ENCODE results near the gene CDK6.

CDK6 gene

DNA sequence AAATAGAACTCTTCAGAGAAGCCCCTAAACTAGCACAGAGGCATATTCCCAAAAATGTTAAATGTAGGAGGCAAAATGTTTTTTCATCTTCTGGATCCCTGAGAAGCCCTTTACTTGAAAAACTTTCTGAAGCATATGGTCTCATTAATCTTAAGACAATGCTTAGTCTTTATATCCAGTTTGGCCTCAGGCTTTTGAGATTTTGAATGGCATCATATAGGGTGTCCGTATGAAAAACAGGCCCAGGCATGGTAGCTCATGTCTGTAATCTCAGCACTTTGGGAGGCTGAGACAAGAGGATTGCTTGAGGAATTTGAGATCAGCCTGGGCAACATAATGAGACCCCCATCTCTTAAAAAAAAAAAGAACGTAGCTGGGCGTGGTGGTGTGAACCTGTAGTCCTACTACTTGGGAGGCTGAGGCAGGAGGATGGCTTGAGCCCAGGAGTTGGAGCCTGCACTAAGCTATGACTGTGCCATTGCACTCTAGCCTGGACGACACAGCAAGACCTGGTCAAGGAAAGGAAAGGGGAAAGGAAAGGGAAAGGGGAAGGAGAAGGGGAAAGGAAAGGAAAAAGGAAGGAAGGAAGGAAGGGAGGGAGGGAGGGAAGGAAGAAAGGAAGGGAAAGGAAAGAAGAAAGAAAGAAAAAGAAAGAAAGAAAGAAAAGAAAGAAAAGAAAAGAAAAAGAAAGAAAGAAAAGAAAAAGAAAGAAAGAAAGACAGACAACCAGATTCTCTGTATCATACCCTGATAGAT is 119.4 kb downstream of the CDK6 start:
- ChIA-PET POLR2A (no interaction called here), CTCF (no interaction called here)
- DNase-seq (ENCODE audit: extremely low spot score): no peak
- no peak for TF ChIP-seq ELF4 (IDR thresholded peaks at IDR 0.05)
- TF ChIP-seq ZNF384 (IDR thresholded peaks at IDR 0.05): no peak
- no peak for TF ChIP-seq NFRKB (IDR thresholded peaks at IDR 0.05)
- TF ChIP-seq LEF1 (IDR thresholded peaks at IDR 0.05; ENCODE audit: borderline replicate concordance): no peak
- TF ChIP-seq BHLHE40 (IDR thresholded peaks at IDR 0.05; ENCODE audit: borderline replicate concordance): no peak
- no peak for TF ChIP-seq CTBP1 (IDR thresholded peaks at IDR 0.05; ENCODE audit: borderline replicate concordance)
- no peak for TF ChIP-seq FOXM1 (IDR thresholded peaks at IDR 0.05; ENCODE audit: borderline replicate concordance)
- TF ChIP-seq, protein P1, sequence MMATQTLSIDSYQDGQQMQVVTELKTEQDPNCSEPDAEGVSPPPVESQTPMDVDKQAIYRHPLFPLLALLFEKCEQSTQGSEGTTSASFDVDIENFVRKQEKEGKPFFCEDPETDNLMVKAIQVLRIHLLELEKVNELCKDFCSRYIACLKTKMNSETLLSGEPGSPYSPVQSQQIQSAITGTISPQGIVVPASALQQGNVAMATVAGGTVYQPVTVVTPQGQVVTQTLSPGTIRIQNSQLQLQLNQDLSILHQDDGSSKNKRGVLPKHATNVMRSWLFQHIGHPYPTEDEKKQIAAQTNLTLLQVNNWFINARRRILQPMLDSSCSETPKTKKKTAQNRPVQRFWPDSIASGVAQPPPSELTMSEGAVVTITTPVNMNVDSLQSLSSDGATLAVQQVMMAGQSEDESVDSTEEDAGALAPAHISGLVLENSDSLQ (IDR thresholded peaks at IDR 0.05): no peak
- TF ChIP-seq L3MBTL2 (conservative IDR thresholded peaks at IDR 0.05): no peak
- TF ChIP-seq ARNT (IDR thresholded peaks at IDR 0.05): no peak

DNA sequence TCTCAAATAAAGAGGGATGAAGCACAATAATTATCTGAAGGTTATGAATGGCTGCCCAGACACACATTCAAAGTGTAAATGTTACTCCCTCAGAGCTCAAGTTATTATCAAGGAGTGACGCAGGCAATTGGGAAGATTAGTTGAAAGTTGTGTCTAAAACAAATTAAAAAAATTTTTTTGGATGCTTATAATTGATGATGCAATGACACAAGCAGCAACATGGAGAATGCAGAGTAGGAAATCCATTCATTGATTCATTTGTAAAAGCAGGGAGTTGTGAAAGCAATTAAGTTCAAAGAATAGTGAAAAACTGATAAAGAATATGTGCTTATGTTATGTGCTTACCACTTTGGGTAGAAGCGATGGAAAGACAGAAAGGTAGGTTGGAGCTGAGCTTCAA is 120.4 kb downstream of the CDK6 start:
- CTCF ChIA-PET: no interaction called here
- no peak for TF ChIP-seq SUZ12 (IDR thresholded peaks at IDR 0.05)
- no peak for TF ChIP-seq HDGF (IDR thresholded peaks at IDR 0.05; ENCODE audit: borderline replicate concordance)
- TF ChIP-seq FOXM1 (IDR thresholded peaks at IDR 0.05; ENCODE audit: borderline replicate concordance): no peak
- TF ChIP-seq SP1 (IDR thresholded peaks at IDR 0.05): no peak
- no peak for TF ChIP-seq CTBP1 (IDR thresholded peaks at IDR 0.05; ENCODE audit: borderline replicate concordance)
- TF ChIP-seq FOXK2 (IDR thresholded peaks at IDR 0.05): no peak
- no peak for TF ChIP-seq ARNT (IDR thresholded peaks at IDR 0.05)
- TF ChIP-seq NFRKB (IDR thresholded peaks at IDR 0.05): no peak
- TF ChIP-seq ELF4 (IDR thresholded peaks at IDR 0.05): no peak
- no peak for TF ChIP-seq LEF1 (IDR thresholded peaks at IDR 0.05; ENCODE audit: borderline replicate concordance)
- TF ChIP-seq TARDBP (IDR thresholded peaks at IDR 0.05): no peak
- TF ChIP-seq, protein P1 (IDR thresholded peaks at IDR 0.05): no peak
- TF ChIP-seq L3MBTL2 (conservative IDR thresholded peaks at IDR 0.05): no peak
- TF ChIP-seq BHLHE40 (IDR thresholded peaks at IDR 0.05; ENCODE audit: borderline replicate concordance): no peak
- TF ChIP-seq ZNF384 (IDR thresholded peaks at IDR 0.05): no peak
- no peak for TF ChIP-seq FOXA1 (IDR thresholded peaks at IDR 0.05)
- POLR2A ChIA-PET: no interaction called here
- no peak for DNase-seq (ENCODE audit: extremely low spot score)

DNA sequence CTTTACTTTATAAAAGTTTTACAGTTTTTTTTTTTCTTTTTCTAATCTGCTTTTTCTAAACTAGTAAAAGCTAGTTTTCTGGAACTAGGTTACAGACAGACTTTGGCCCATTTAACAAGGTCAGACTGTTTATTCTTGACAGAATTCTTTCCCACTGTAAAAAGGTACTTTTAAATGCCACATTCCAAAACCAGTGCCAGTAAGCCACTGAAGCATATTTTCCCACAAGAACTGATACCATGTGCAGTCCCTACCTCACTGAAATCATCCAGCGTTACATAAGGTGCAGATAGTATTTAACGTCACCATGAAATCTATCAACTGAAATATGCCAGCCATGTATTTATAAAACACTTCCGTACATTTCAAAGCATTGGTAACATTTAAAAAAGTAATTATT is 121.6 kb downstream of the CDK6 start:
- no peak for DNase-seq (ENCODE audit: extremely low spot score)
- POLR2A ChIA-PET: no interaction called here
- no peak for TF ChIP-seq ZNF384 (IDR thresholded peaks at IDR 0.05)
- no peak for TF ChIP-seq L3MBTL2 (conservative IDR thresholded peaks at IDR 0.05)
- no peak for TF ChIP-seq LEF1 (IDR thresholded peaks at IDR 0.05; ENCODE audit: borderline replicate concordance)
- no peak for TF ChIP-seq HDGF (IDR thresholded peaks at IDR 0.05; ENCODE audit: borderline replicate concordance)
- TF ChIP-seq FOXM1 (IDR thresholded peaks at IDR 0.05; ENCODE audit: borderline replicate concordance): no peak
- no peak for TF ChIP-seq SP1 (IDR thresholded peaks at IDR 0.05)
- TF ChIP-seq ARNT (IDR thresholded peaks at IDR 0.05): no peak
- no peak for TF ChIP-seq FOXK2 (IDR thresholded peaks at IDR 0.05)
- TF ChIP-seq FOXA1 (IDR thresholded peaks at IDR 0.05): no peak
- no peak for TF ChIP-seq BHLHE40 (IDR thresholded peaks at IDR 0.05; ENCODE audit: borderline replicate concordance)
- TF ChIP-seq, protein P1 (IDR thresholded peaks at IDR 0.05): no peak
- TF ChIP-seq SUZ12 (IDR thresholded peaks at IDR 0.05): no peak
- no peak for TF ChIP-seq NFRKB (IDR thresholded peaks at IDR 0.05)
- TF ChIP-seq ELF4 (IDR thresholded peaks at IDR 0.05): no peak
- TF ChIP-seq CTBP1 (IDR thresholded peaks at IDR 0.05; ENCODE audit: borderline replicate concordance): no peak
- TF ChIP-seq TARDBP (IDR thresholded peaks at IDR 0.05): no peak
- CTCF ChIA-PET: no interaction called here

DNA sequence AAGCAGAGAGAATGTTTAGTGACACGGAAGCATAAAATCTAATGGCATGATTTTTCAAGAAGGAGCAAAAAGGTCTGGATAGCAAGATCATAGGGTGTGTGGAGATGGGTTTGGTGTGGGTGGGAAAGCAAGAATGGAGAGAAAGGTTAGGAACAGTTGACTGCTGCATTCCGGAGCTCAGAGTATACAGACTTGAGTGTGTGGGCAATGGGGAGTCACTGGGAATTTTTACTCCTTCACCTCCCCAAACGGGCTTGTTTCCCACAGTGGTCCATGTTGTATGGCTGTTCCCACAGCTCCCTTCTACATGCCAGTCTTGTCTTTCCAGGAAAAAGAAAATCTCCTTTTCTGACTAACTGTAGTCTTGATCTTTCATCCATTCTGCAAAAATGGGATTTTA is 122.1 kb downstream of the CDK6 start:
- POLR2A ChIA-PET: no interaction called here

DNA sequence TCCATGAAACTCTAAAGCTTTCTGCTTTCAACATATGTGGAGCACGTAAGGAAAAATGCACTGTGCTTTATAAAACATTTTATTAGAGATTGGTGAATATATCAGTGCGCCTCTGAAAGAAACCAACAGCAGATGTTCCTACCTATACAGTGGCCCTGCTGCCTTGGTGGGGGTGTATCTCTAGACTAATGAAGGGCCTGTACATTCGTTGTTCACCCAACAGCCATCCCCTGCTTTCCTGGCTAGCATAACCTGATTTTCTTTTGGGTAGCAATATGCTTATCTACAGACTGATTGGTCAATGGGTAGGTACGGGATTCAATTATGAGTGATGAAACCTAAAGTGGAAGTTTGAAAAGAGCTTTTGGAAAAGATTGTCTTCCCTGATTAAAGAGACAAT is 126.5 kb downstream of the CDK6 start:
- ChIA-PET POLR2A (no interaction called here), CTCF (no interaction called here)
- no peak for DNase-seq (ENCODE audit: extremely low spot score)
- TF ChIP-seq FOXM1 (IDR thresholded peaks at IDR 0.05; ENCODE audit: borderline replicate concordance) (no peak), CTBP1 (IDR thresholded peaks at IDR 0.05; ENCODE audit: borderline replicate concordance) (no peak), HDGF (IDR thresholded peaks at IDR 0.05; ENCODE audit: borderline replicate concordance) (no peak), SP1 (IDR thresholded peaks at IDR 0.05) (no peak), LEF1 (IDR thresholded peaks at IDR 0.05; ENCODE audit: borderline replicate concordance) (no peak), ARNT (IDR thresholded peaks at IDR 0.05) (no peak), SUZ12 (IDR thresholded peaks at IDR 0.05) (no peak), ZNF384 (IDR thresholded peaks at IDR 0.05) (no peak), NFRKB (IDR thresholded peaks at IDR 0.05) (no peak), ELF4 (IDR thresholded peaks at IDR 0.05) (no peak), FOXA1 (IDR thresholded peaks at IDR 0.05) (no peak), L3MBTL2 (conservative IDR thresholded peaks at IDR 0.05) (no peak), TARDBP (IDR thresholded peaks at IDR 0.05) (no peak)
- TF ChIP-seq, protein P1 (IDR thresholded peaks at IDR 0.05): no peak

More for the DNA sequence above, 122.1 kb downstream of the CDK6 start:
- TF ChIP-seq ELF4 (IDR thresholded peaks at IDR 0.05) (no peak), LEF1 (IDR thresholded peaks at IDR 0.05; ENCODE audit: borderline replicate concordance) (no peak), SUZ12 (IDR thresholded peaks at IDR 0.05) (no peak), TARDBP (IDR thresholded peaks at IDR 0.05) (no peak)
- CTCF ChIA-PET: interaction anchor here (1.1 kb wide), 1 partner anchor 11 kb away, joined by 3 read pairs; no protein-coding TSS in a partner anchor
- DNase-seq (ENCODE audit: extremely low spot score): no peak
